IgD-negative memory B cell (primary cell): ENCODE results near the gene VASP. TPM values are rescaled to one million over a fixed set of nuclear protein-coding genes. Genes with fewer than 3 reads are reported as not detected.
A peak's percentile ranks its signal among the peaks of the same experiment; 100 is the strongest.
"Not testable (repeated sequence)": the region's sequence is repeated elsewhere in the genome, so short reads cannot be mapped to it uniquely, and the experiment has no call there.

Experiments
- H3K27ac Mint-ChIP-seq, 3 donors: one replicate each; pipeline ENCODE4 v1.8.0; 2020 to 2022; ENCODE audit warnings: mild to moderate bottlenecking in 3 of 3, mixed read lengths in 3 of 3, moderate library complexity in 1 of 3
- H3K27me3 Mint-ChIP-seq: one replicate; pipeline ENCODE4 v1.8.0; 2021; ENCODE audit warnings: mixed read lengths
- H3K36me3 Mint-ChIP-seq: one replicate; pipeline ENCODE4 v1.8.0; 2020; ENCODE audit warnings: mild to moderate bottlenecking, mixed read lengths
- H3K4me1 Mint-ChIP-seq, 3 donors: one replicate each; pipeline ENCODE4 v1.8.0; 2020 to 2022; ENCODE audit warnings: mixed read lengths in 3 of 3, mild to moderate bottlenecking in 1 of 3
- H3K4me3 Mint-ChIP-seq, 4 donors: one replicate each; pipeline ENCODE4 v1.8.0; 2020 to 2022; ENCODE audit warnings: mild to moderate bottlenecking in 4 of 4, mixed read lengths in 4 of 4, moderate library complexity in 3 of 4
- H3K9me3 Mint-ChIP-seq, 3 donors: one replicate each; pipeline ENCODE4 v1.8.0; 2020 to 2021; ENCODE audit warnings: mixed read lengths in 3 of 3, mild to moderate bottlenecking in 1 of 3
- polyA plus RNA-seq: library from polyadenylated mRNA; unstranded; fragments of 300-500 nt; fragmentation: Illumina TruSeq; gene quantifications from one replicate; pipeline ENCODE4 v1.2.3, GENCODE V29; 2021

VASP gene
- polyA plus RNA-seq, 1 donor from 2014 or later = 111 TPM

GRCh38 chr19:45509692-45510015 lies 2.4 kb downstream of the VASP start:
- H3K27ac Mint-ChIP-seq = peak overlapping the region; percentile 78 to 96 (median 87)
- peaks cover 3% of the 10 kb centered on the region for H3K36me3 Mint-ChIP-seq
- peaks cover 37 to 50% (median 44%) of the 10 kb centered on the region in 3 donors for H3K4me1 Mint-ChIP-seq
- peak overlapping the region; percentile 91 to 99 (median 96) for H3K4me3 Mint-ChIP-seq
- H3K9me3 Mint-ChIP-seq = no peaks in the 10 kb centered on the region
- no peaks in the 10 kb centered on the region for H3K27me3 Mint-ChIP-seq

GRCh38 chr19:45510352-45510751 lies 3.1 kb downstream of the VASP start:
- Mint-ChIP-seq H3K27ac (peak overlapping the region; percentile 42 to 96 (median 87)), H3K4me3 (peak overlapping the region; percentile 91 to 99 (median 96)), H3K4me1 (peaks cover 43 to 53% (median 46%) of the 10 kb centered on the region in 3 donors)
- not testable (repeated sequence) for H3K9me3 Mint-ChIP-seq, H3K27me3 Mint-ChIP-seq, H3K36me3 Mint-ChIP-seq

GRCh38 chr19:45511074-45511473 lies 3.8 kb downstream of the VASP start:
- Mint-ChIP-seq H3K27me3 (no peaks in the 10 kb centered on the region), H3K36me3 (no peaks in the 10 kb centered on the region), H3K4me3 (peak overlapping the region; percentile 91 to 96 (median 94)), H3K9me3 (no peaks in the 10 kb centered on the region), H3K27ac (peak overlapping the region; percentile 42 to 96 (median 87)), H3K4me1 (peaks cover 45 to 54% (median 51%) of the 10 kb centered on the region in 3 donors)

GRCh38 chr19:45512881-45513483 lies 5.7 kb downstream of the VASP start:
- Mint-ChIP-seq H3K9me3 (no peaks in the 10 kb centered on the region), H3K4me1 (peaks cover 46 to 52% (median 50%) of the 10 kb centered on the region in 3 donors), H3K27ac (peak overlapping the region; percentile 90 to 99 (median 96)), H3K36me3 (no peaks in the 10 kb centered on the region), H3K27me3 (no peaks in the 10 kb centered on the region), H3K4me3 (peak overlapping the region; percentile 48 to 96 (median 84))

- no peaks in the 10 kb centered on the region for H3K9me3 Mint-ChIP-seq
- H3K27ac Mint-ChIP-seq = peak overlapping the region; percentile 96 to 99 (median 99)
- no peaks in the 10 kb centered on the region for H3K27me3 Mint-ChIP-seq
- H3K4me1 Mint-ChIP-seq = peaks cover 46 to 50% (median 49%) of the 10 kb centered on the region in 3 donors
- no peaks in the 10 kb centered on the region for H3K36me3 Mint-ChIP-seq
- H3K4me3 Mint-ChIP-seq = peak overlapping the region; percentile 74 to 96 (median 90)
Observed at GRCh38 chr19:45514376-45515051, 7.2 kb downstream of the VASP start.

- peak overlapping the region; percentile 96 to 99 (median 99) for H3K27ac Mint-ChIP-seq
- H3K4me1 Mint-ChIP-seq = peaks cover 40 to 48% (median 43%) of the 10 kb centered on the region in 3 donors
- no peaks in the 10 kb centered on the region for H3K27me3 Mint-ChIP-seq
- peak overlapping the region; percentile 63 to 96 (median 90) for H3K4me3 Mint-ChIP-seq
- H3K36me3 Mint-ChIP-seq = no peaks in the 10 kb centered on the region
- no peaks in the 10 kb centered on the region for H3K9me3 Mint-ChIP-seq
Observed at GRCh38 chr19:45515081-45515624, 7.9 kb downstream of the VASP start.

GRCh38 chr19:45515807-45516401 lies 8.6 kb downstream of the VASP start:
- H3K4me3 Mint-ChIP-seq = peak overlapping the region; percentile 63 to 96 (median 90)
- no peaks in the 10 kb centered on the region for H3K27me3 Mint-ChIP-seq
- H3K9me3 Mint-ChIP-seq = no peaks in the 10 kb centered on the region
- H3K27ac Mint-ChIP-seq = peak overlapping the region; percentile 96 to 99 (median 99)
- H3K4me1 Mint-ChIP-seq = peaks cover 35 to 43% (median 37%) of the 10 kb centered on the region in 3 donors
- H3K36me3 Mint-ChIP-seq = no peaks in the 10 kb centered on the region

- H3K27me3 Mint-ChIP-seq = no peaks in the 10 kb centered on the region
- peak overlapping the region in 1 of 3 donors; percentile 76 for H3K27ac Mint-ChIP-seq
- H3K4me1 Mint-ChIP-seq = peaks cover 25 to 31% (median 26%) of the 10 kb centered on the region in 3 donors
- H3K36me3 Mint-ChIP-seq = no peaks in the 10 kb centered on the region
- peak overlapping the region in 1 of 4 donors; percentile 26 for H3K4me3 Mint-ChIP-seq
- H3K9me3 Mint-ChIP-seq = no peaks in the 10 kb centered on the region
Observed at GRCh38 chr19:45517238-45517637, 10.0 kb downstream of the VASP start.

GRCh38 chr19:45517641-45518468 lies 10.6 kb downstream of the VASP start:
- H3K36me3 Mint-ChIP-seq = no peaks in the 10 kb centered on the region
- no peaks in the 10 kb centered on the region for H3K27me3 Mint-ChIP-seq
- peak overlapping the region in 2 of 3 donors; percentile 76 to 77 for H3K27ac Mint-ChIP-seq
- H3K4me1 Mint-ChIP-seq = peaks cover 24 to 29% (median 26%) of the 10 kb centered on the region in 3 donors
- peak overlapping the region in 2 of 4 donors; percentile 35 to 74 for H3K4me3 Mint-ChIP-seq
- H3K9me3 Mint-ChIP-seq = no peaks in the 10 kb centered on the region

DNA sequence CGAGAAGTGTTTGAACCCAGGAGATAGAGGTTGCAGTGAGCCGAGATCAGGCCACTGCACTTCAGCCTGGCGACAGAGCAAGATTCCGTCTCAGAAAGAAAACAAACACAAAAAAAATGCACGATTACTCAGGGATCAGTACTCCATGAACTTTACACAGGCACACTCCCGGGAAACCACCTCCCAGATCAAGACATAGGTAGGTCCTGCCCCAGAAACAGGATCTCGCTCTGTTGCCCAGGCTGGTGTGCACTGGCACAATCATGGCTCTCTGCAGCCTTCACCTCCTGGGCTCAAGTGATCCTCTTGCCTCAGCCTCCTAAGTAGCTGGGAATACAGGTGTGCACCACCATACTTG lies 11.2 kb downstream of the VASP start:
- Mint-ChIP-seq H3K4me1 (peaks cover 21 to 27% (median 26%) of the 10 kb centered on the region in 3 donors), H3K4me3 (peak overlapping the region in 1 of 4 donors; percentile 35), H3K27ac (peak overlapping the region in 1 of 3 donors; percentile 77), H3K36me3 (no peaks in the 10 kb centered on the region), H3K9me3 (no peaks in the 10 kb centered on the region), H3K27me3 (no peaks in the 10 kb centered on the region)

- Mint-ChIP-seq H3K27me3 (no peaks in the 10 kb centered on the region), H3K9me3 (no peaks in the 10 kb centered on the region), H3K4me3 (no peak overlapping the region), H3K27ac (peak overlapping the region in 2 of 3 donors; percentile 53 to 73), H3K4me1 (peaks cover 7 to 15% (median 13%) of the 10 kb centered on the region in 3 donors), H3K36me3 (peaks cover 2% of the 10 kb centered on the region)
Observed at GRCh38 chr19:45522010-45522941, 15.0 kb downstream of the VASP start.

GRCh38 chr19:45523642-45524256 lies 16.5 kb downstream of the VASP start:
- Mint-ChIP-seq H3K4me1 (peaks cover 7 to 15% (median 11%) of the 10 kb centered on the region in 3 donors), H3K4me3 (peak overlapping the region in 2 of 4 donors; percentile 1 to 20), H3K27ac (peak overlapping the region; percentile 41 to 82 (median 73)), H3K9me3 (no peaks in the 10 kb centered on the region), H3K36me3 (peaks cover 3% of the 10 kb centered on the region), H3K27me3 (no peaks in the 10 kb centered on the region)

DNA sequence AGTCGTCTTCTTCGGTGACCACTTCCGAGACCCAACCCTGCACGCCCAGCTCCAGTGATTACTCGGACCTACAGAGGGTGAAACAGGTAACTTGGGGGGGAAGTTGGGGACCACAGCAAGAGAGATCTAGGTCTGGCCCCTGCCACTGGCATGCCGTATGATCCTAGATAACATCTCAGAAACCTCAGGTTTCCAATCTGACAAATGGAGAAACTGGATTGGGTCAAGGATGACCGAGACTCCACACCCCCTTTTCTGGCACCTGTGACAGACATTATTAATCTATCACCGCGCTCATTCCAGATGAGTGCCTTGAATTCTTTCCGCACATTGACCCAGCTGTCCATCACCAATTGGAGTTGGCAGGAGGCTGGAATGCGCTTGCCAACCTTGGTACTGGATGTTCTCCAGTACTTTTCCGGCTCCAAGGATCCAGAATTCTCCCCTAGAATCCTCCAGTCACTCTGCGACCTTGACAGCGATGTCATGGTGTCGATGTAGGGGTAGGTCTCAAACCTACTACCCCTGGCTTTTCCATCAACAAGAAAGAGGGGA lies 17.4 kb downstream of the VASP start:
- Mint-ChIP-seq H3K4me3 (no peak overlapping the region), H3K27ac (peak overlapping the region in 2 of 3 donors; percentile 10 to 46), H3K36me3 (peaks cover 3% of the 10 kb centered on the region), H3K27me3 (no peaks in the 10 kb centered on the region), H3K4me1 (peaks cover 7 to 15% (median 13%) of the 10 kb centered on the region in 3 donors), H3K9me3 (no peaks in the 10 kb centered on the region)
